ENCODE data around the gene NFATC1. TPM values are rescaled to one million over a fixed set of nuclear protein-coding genes. Genes with fewer than 3 reads are reported as not detected.

Gene NFATC1
- total RNA-seq, 4 donors from 2014 or later, result 2.1 to 41.3 (median 7.6) TPM

DNA sequence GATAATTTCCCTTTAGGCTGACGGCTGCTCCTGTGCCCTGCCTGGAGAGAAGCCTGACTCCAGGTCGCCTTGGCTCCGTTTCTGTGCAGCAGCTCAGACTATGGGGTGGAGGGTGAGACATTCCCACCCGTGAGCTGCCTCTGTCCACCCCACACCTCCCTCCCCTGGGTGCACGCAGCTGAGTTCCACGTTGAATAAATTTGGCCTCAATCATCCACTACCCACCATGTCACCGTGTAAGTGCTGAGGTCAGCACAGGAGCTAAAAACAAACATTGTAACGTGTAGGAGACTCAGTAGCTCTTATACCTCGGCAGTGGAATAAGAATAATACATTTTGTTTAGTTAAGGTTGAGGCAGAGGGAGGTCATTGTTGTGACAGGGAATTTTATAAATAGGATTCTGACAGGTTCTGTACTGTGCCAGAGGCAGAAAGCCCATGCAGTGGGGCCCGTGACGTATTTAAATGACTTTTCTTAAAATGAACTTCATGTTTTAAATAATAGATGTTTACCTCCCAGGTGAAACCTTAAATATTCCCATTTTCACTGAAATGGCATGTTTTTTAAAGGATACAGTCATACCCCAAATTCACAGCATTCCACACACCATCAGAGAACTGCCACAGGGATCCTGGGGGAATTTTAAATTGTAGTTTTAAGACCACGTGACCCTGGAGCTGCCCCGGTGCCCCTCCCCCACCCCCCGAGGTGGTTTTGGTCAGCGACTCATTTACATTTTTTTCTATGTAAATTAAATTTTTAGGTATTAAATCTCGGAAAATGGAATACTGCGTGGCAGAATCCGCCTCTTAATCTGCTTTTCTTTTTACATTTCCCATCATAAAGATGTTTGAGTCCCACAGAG is 50.2 kb downstream of the NFATC1 start:
- Histone ChIP-seq H3K4me1 (no peaks in the 10 kb centered on the region), H3K27me3 (no peaks in the 10 kb centered on the region), H3K9me3 (no peaks in the 10 kb centered on the region), H3K27ac (no peak overlapping the region), H3K4me3 (no peak overlapping the region), H3K36me3 (peaks cover 0 to 5% (median 0%) of the 10 kb centered on the region in 3 donors)
- no peak for DNase-seq
- no peak for TF ChIP-seq POLR2A (IDR thresholded peaks at IDR 0.05)
- TF ChIP-seq CTCF (IDR thresholded peaks at IDR 0.05), result no peak

GRCh38 chr18:79446931-79447330 is 51.2 kb downstream of the NFATC1 start:
- Histone ChIP-seq H3K36me3 (peaks cover 0 to 15% (median 0%) of the 10 kb centered on the region in 3 donors), H3K27ac (no peak overlapping the region), H3K4me3 (no peak overlapping the region), H3K4me1 (no peaks in the 10 kb centered on the region), H3K9me3 (no peaks in the 10 kb centered on the region), H3K27me3 (no peaks in the 10 kb centered on the region)
- DNase-seq, result no peak
- no peak for TF ChIP-seq POLR2A (IDR thresholded peaks at IDR 0.05)
- no peak for TF ChIP-seq CTCF (IDR thresholded peaks at IDR 0.05)

GRCh38 chr18:79447703-79448367 is 52.1 kb downstream of the NFATC1 start:
- Histone ChIP-seq H3K4me1 (no peaks in the 10 kb centered on the region), H3K27me3 (no peaks in the 10 kb centered on the region), H3K36me3 (peaks cover 0 to 19% (median 0%) of the 10 kb centered on the region in 3 donors), H3K9me3 (no peaks in the 10 kb centered on the region), H3K27ac (no peak overlapping the region), H3K4me3 (no peak overlapping the region)
- DNase-seq, result no peak
- TF ChIP-seq CTCF (IDR thresholded peaks at IDR 0.05) (no peak), POLR2A (IDR thresholded peaks at IDR 0.05) (no peak)

- no peaks in the 10 kb centered on the region for H3K27me3 ChIP-seq
- H3K4me3 ChIP-seq, result no peak overlapping the region
- TF ChIP-seq POLR2A (IDR thresholded peaks at IDR 0.05) (no peak), CTCF (IDR thresholded peaks at IDR 0.05) (no peak)
- H3K36me3 ChIP-seq, result peaks cover 0 to 26% (median 0%) of the 10 kb centered on the region in 3 donors
- H3K27ac ChIP-seq, result no peak overlapping the region
- H3K4me1 ChIP-seq, result no peaks in the 10 kb centered on the region
- no peak for DNase-seq
- no peaks in the 10 kb centered on the region for H3K9me3 ChIP-seq
Measured at GRCh38 chr18:79448621-79449020, 52.9 kb downstream of the NFATC1 start.

DNA sequence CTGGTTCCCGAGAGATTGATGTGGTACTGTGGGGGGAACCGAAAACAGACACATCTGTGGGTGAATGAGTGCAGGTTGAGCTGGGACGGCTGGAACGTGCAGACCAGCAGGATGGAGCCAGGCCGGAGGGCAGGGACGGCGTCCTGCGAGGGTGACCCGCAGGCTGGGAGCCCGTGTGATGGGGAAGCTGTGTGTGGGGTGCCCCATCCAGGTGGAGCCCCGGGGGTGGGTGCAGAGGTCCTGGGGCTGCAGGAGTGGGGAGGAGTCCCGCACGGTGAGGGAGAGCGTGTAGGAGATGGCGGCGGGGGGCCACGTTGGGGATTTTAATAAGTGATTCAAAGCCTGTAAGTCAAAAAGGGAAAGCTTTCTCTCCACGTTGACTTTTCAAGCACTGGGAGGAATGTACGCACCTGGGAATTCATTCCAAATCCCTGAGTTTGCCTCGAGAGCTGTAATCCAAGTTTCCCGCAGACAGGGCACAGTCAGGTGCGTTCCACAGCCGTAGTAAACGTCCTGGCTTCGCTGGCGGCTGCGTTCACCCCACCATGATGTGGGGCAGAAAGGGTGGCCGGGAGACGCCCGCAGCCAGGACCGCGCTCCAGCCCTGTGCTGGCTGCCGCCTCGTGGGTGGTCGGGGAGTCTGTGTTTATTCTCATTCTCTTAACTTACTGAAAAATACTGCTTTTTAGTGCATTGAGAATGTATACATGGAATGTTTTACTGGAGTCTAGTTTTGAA is 54.0 kb downstream of the NFATC1 start:
- Histone ChIP-seq H3K9me3 (no peaks in the 10 kb centered on the region), H3K4me3 (no peak overlapping the region), H3K27me3 (no peaks in the 10 kb centered on the region), H3K4me1 (no peaks in the 10 kb centered on the region), H3K27ac (no peak overlapping the region), H3K36me3 (peaks cover 0 to 28% (median 0%) of the 10 kb centered on the region in 3 donors)
- TF ChIP-seq CTCF (IDR thresholded peaks at IDR 0.05) (no peak), POLR2A (IDR thresholded peaks at IDR 0.05) (no peak)
- no peak for DNase-seq
